Tibial nerve (tissue), 4 donors: ENCODE data around the gene APAF1.

Experiments
- EP300 ChIP-seq, 2 donors: sonication (generic); formaldehyde crosslinking; IDR thresholded peaks; one replicate each; pipeline ENCODE4 v1.6.1; 2017; ENCODE audit warnings: antibody characterized with exemption in 2 of 2, mild to moderate bottlenecking in 1 of 2
- POLR2A ChIP-seq, 2 donors: fragments of 450-650 bp; IDR thresholded peaks; one replicate each; pipeline ENCODE4 v1.6.1; 2017; ENCODE audit warnings: antibody characterized with exemption in 2 of 2, mild to moderate bottlenecking in 2 of 2, moderate library complexity in 2 of 2
- TF ChIP-seq, protein P1 (sequence below), 5 experiments: fragments of 200-600 bp in 3 of 5; fragments of 450-650 bp in 2 of 5; sonication (generic) in 3 of 5; IDR thresholded peaks; one replicate each; pipeline ENCODE4 v1.5.1; 2016 to 2019; ENCODE audit warnings: antibody characterized with exemption in 5 of 5, mild to moderate bottlenecking in 3 of 5, moderate library complexity in 2 of 5

DNA sequence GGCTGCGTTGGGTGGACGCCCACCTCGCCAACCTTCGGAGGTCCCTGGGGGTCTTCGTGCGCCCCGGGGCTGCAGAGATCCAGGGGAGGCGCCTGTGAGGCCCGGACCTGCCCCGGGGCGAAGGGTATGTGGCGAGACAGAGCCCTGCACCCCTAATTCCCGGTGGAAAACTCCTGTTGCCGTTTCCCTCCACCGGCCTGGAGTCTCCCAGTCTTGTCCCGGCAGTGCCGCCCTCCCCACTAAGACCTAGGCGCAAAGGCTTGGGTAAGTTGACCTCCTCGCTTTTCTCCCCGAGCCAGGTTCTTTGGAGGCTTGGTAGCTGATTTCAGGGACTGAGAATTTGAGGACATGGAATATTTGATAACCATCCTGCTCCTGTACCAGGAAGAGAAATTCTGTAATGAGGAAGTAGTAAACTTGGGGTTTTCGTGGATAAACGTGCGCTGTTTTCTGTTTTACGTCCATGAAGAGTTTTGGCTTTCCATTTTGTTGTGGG, 530 bp downstream of the APAF1 start:
- TF ChIP-seq POLR2A (IDR thresholded peaks at IDR 0.05), result no peak
- TF ChIP-seq, protein P1, sequence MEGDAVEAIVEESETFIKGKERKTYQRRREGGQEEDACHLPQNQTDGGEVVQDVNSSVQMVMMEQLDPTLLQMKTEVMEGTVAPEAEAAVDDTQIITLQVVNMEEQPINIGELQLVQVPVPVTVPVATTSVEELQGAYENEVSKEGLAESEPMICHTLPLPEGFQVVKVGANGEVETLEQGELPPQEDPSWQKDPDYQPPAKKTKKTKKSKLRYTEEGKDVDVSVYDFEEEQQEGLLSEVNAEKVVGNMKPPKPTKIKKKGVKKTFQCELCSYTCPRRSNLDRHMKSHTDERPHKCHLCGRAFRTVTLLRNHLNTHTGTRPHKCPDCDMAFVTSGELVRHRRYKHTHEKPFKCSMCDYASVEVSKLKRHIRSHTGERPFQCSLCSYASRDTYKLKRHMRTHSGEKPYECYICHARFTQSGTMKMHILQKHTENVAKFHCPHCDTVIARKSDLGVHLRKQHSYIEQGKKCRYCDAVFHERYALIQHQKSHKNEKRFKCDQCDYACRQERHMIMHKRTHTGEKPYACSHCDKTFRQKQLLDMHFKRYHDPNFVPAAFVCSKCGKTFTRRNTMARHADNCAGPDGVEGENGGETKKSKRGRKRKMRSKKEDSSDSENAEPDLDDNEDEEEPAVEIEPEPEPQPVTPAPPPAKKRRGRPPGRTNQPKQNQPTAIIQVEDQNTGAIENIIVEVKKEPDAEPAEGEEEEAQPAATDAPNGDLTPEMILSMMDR (IDR thresholded peaks at IDR 0.05), result no peak
- TF ChIP-seq EP300 (IDR thresholded peaks at IDR 0.05), result no peak
